RWPE1 (cell line): ENCODE measurements around the gene MTHFSD.

Source experiments
- CTCF ChIA-PET: fragments of 350-600 bp; sonication (Branson Sonifier 250); formaldehyde crosslinking; extraction: SDS; loops from one replicate; lab custom pipeline; 2021; lab: Yijun Ruan, JAX
- POLR2A ChIA-PET: fragments of 400-600 bp; formaldehyde crosslinking; extraction: SDS; loops from one replicate; lab custom pipeline; 2020; ENCODE audit warnings: antibody characterized with exemption; ENCODE audit not compliant: low non-redundant PET; lab: Yijun Ruan, JAX
- DNase-seq: peaks from one replicate; pipeline ENCODE4 v3.0.0; 2012; ENCODE audit warnings: low spot score
- H3K27ac ChIP-seq: fragments of 450-650 bp; 2 replicates; pipeline ENCODE4 v1.5.1; 2017
- TF ChIP-seq, protein P1 (sequence below): fragments of 450-650 bp; conservative IDR thresholded peaks from 2 replicates; pipeline ENCODE4 v1.5.1; 2017; ENCODE audit warnings: low read depth, mild to moderate bottlenecking

Gene MTHFSD

GRCh38 chr16:86520317-86521210, 34.5 kb downstream of the MTHFSD start:
- H3K27ac ChIP-seq = no peak overlapping the region
- TF ChIP-seq, protein P1, sequence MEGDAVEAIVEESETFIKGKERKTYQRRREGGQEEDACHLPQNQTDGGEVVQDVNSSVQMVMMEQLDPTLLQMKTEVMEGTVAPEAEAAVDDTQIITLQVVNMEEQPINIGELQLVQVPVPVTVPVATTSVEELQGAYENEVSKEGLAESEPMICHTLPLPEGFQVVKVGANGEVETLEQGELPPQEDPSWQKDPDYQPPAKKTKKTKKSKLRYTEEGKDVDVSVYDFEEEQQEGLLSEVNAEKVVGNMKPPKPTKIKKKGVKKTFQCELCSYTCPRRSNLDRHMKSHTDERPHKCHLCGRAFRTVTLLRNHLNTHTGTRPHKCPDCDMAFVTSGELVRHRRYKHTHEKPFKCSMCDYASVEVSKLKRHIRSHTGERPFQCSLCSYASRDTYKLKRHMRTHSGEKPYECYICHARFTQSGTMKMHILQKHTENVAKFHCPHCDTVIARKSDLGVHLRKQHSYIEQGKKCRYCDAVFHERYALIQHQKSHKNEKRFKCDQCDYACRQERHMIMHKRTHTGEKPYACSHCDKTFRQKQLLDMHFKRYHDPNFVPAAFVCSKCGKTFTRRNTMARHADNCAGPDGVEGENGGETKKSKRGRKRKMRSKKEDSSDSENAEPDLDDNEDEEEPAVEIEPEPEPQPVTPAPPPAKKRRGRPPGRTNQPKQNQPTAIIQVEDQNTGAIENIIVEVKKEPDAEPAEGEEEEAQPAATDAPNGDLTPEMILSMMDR = peak; percentile 66
- no peak for DNase-seq
- CTCF ChIA-PET = interaction anchor here (0.6 to 2.3 kb wide), 11 partner anchors 13 to 1833 kb away, joined by 3 to 12 read pairs (median 5); no protein-coding TSS in a partner anchor
- POLR2A ChIA-PET = no interaction called here

- ChIA-PET CTCF (interaction anchor here (0.6 to 2.3 kb wide), 9 partner anchors 9 to 715 kb away, joined by 3 to 12 read pairs (median 5); partner anchors contain the start of gene FOXF1), POLR2A (no interaction called here)
- peak; percentile 75 for DNase-seq
- TF ChIP-seq, protein P1 = peak; percentile 93
- H3K27ac ChIP-seq = no peak overlapping the region
Measured at GRCh38 chr16:86519649-86520316, 35.3 kb downstream of the MTHFSD start.

DNA sequence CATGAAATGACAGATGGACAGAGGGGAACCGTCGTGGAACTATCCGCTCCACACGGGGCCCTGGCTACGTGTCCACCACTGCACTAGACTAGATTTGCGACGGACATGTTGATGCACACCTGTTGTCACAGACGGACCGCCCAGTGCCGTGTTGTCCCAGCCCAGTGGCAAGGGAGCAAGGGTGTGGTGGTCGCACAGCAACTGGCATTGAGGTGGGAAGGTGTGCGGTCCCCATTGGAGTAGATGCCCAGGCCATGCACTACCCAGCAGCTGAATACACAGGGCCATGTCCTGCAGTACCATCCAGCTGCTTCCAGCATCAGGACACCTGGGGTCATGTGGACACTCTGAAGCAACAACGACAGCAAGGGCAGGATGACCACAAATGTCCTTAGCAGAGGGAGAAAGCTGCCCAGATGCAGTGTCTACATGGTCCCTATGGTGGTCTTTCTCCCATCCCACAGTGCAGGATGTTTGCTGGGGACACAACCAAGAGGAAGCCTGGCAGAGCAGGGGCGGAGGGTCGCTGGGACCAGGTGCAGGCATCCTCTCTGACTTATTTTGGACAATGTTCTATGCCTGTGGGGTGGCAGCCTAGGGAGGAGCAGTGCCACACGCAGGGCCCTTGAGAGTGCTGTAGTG, 35.9 kb downstream of the MTHFSD start:
- ChIA-PET POLR2A (no interaction called here), CTCF (interaction anchor here (0.6 to 2.3 kb wide), 11 partner anchors 8 to 714 kb away, joined by 3 to 24 read pairs (median 6); partner anchors contain the start of gene FOXF1)
- no peak overlapping the region for H3K27ac ChIP-seq
- no peak for DNase-seq
- TF ChIP-seq, protein P1 = no peak

DNA sequence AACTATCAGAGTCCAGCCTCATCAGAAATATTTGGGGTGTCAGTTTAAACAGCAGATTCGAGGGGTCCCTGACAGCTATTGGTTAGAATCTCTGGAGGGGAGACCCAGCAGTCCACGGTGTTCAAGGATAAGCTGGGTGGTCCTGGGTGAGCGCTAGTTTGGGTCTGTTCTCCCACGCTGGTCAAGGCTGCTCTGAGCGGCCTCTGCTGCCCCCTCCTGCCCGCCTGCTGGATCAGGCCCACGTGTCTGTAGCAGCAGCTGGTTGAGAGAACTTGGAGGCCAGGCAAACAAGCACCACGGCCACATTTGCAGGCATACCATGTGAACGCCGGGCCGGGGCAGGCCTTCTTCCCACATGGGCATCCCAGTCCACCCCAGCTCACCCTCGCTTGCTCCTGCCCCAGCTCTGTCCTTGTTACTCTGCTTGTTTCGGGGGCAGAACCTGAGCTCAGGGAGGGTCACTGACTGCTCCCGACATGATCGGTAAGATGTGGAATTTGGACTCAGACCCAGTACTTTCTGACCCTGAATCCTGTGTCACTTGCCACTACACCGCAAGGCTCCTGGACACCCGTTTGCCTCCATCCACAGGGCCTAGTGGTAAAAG, 37.3 kb downstream of the MTHFSD start:
- POLR2A ChIA-PET = no interaction called here
- H3K27ac ChIP-seq = no peak overlapping the region
- TF ChIP-seq, protein P1 = peak; percentile 73
- peak; percentile 58 for DNase-seq
- CTCF ChIA-PET = interaction anchor here (0.5 to 2.3 kb wide), 30 partner anchors 10 to 697 kb away, joined by 3 to 24 read pairs (median 3); no protein-coding TSS in a partner anchor

- TF ChIP-seq, protein P1 = no peak
- no peak overlapping the region for H3K27ac ChIP-seq
- DNase-seq = no peak
- ChIA-PET POLR2A (no interaction called here), CTCF (interaction anchor here (0.6 to 2.3 kb wide), 18 partner anchors 9 to 696 kb away, joined by 3 to 24 read pairs (median 4); no protein-coding TSS in a partner anchor)
Measured at GRCh38 chr16:86517033-86517432, 38.0 kb downstream of the MTHFSD start.
